Spinal cord (tissue), 10 donors: ENCODE measurements around the gene MYOZ3. TPM values are rescaled to one million over a fixed set of nuclear protein-coding genes. Genes with fewer than 3 reads are reported as not detected.

Experiments used
- DNase-seq, 6 donors: peaks; one replicate each; pipeline versions ENCODE4 v3.0.0 to v3.0.0-alpha.2; 2013 to 2015; ENCODE audit warnings: low spot score in 6 of 6, low read depth in 4 of 6
- H3K27ac ChIP-seq: one replicate; pipeline ENCODE4 v1.5.1; 2013; ENCODE audit warnings: low read depth, low read length, control low read depth
- H3K27me3 ChIP-seq: one replicate; pipeline ENCODE4 v1.6.1; 2013; ENCODE audit warnings: low read length; ENCODE audit not compliant: control insufficient read depth, insufficient read depth
- H3K36me3 ChIP-seq: one replicate; pipeline ENCODE4 v1.6.1; 2013; ENCODE audit warnings: low read length; ENCODE audit not compliant: control insufficient read depth, insufficient read depth
- H3K4me1 ChIP-seq: one replicate; pipeline ENCODE4 v1.6.1; 2013; ENCODE audit warnings: low read length; ENCODE audit not compliant: control insufficient read depth, insufficient read depth
- H3K4me3 ChIP-seq: one replicate; pipeline ENCODE4 v1.5.1; 2013; ENCODE audit warnings: low read depth, low read length, control low read depth
- H3K9me3 ChIP-seq: one replicate; pipeline ENCODE4 v1.6.1; 2013; ENCODE audit warnings: low read length; ENCODE audit not compliant: control insufficient read depth, insufficient read depth
- WGBS: methylation state at CpG from one replicate; pipeline ENCODE4 v1.1.5; 2013; ENCODE audit warnings: missing lambda C conversion rate; ENCODE audit not compliant: insufficient coverage; 5-methylcytosine and 5-hydroxymethylcytosine counted together
- polyA plus RNA-seq, 2 donors: library from polyadenylated mRNA; unstranded; fragments of 120-200 nt; gene quantifications; one replicate each; pipeline ENCODE4 v1.2.1, GENCODE V29; 2013; ENCODE audit not compliant: insufficient read length in 2 of 2
- total RNA-seq, 2 donors: library from RNA; depleted of rRNA in 1 of 2; stranded (reverse); fragments of 120-200 nt in 1 of 2; fragments of >200 nt in 1 of 2; gene quantifications; one replicate each; pipeline versions ENCODE4 v1.2.3 to v1.2.4, GENCODE V29; 2013 to 2014
- donor health status: healthy.

Gene MYOZ3
- total and polyA plus RNA-seq, 4 donors: 4.6 to 15.6 (median 8.5) TPM

DNA sequence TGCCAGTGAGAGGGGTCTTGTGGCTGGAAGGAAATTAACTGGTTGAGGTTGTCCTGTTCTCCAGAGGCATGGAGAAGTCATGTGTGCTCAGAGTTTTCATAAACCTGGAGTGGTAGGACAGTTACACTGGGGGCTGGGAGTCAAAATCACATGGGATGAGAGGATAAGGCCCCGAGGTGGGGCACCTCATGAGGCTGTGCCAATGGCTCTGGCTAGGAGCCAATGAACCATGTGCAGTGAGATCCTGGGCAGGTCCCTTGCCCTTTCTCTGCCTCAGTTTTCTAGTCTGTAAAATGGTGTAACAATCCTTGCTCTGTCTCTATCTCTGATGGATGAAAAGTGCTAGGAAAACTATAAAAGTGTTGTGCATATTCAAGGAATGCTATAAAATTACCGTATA, 27.6 kb upstream of the MYOZ3 start:
- DNase-seq: no peak
- Histone ChIP-seq H3K27me3 (no peaks in the 10 kb centered on the region), H3K4me3 (no peak overlapping the region), H3K4me1 (peaks cover 18% of the 10 kb centered on the region), H3K27ac (no peak overlapping the region), H3K9me3 (no peaks in the 10 kb centered on the region), H3K36me3 (no peaks in the 10 kb centered on the region)
- WGBS: 86% methylated on average over 1 of the region's 2 CpGs

DNA sequence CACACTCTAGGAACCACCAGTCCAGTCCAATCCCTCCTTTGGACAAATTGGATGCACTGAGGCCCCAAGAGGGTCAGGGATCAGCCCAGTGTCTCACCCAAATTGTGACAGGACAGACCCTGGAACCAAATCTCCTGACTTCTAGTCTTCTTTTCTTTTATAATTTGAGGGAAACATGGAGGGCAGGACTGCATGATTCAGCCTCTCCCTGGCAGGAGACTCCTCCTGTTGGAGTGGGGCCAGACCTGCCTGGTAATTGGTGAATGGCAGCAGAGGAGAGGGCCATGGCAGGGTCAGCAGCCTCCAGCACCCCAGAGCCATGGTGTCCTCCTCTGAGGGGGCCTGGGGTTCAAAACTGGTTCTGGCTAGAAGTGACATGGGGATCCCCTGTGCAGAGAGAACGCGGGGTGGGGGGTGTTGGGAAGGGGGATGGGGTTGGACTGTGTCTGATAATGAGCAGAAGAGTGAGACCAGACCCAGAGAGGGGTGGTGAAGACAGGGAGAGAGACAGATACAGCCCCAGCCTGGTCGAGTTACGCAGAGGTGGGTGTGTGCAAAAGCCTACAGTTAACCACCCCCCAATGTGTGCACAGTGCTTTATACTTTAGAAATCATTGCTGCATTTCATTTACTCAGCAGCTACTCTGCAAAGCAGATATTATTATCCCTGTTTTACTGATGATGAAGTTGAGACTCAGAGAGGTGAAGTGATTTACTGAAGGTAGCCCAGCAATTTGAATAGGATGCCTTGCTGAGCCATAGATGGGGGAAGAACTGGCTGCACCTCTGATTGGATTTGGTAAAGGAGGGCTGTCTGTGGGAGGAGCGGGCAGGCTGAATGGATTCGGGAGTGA, 24.4 kb upstream of the MYOZ3 start:
- WGBS: 64% methylated on average over 2 of the region's 6 CpGs
- Histone ChIP-seq H3K4me1 (peaks cover 26% of the 10 kb centered on the region), H3K9me3 (no peaks in the 10 kb centered on the region), H3K36me3 (no peaks in the 10 kb centered on the region), H3K27me3 (no peaks in the 10 kb centered on the region), H3K4me3 (no peak overlapping the region), H3K27ac (no peak overlapping the region)
- peak in 1 of 6 donors; percentile 49 for DNase-seq

DNA sequence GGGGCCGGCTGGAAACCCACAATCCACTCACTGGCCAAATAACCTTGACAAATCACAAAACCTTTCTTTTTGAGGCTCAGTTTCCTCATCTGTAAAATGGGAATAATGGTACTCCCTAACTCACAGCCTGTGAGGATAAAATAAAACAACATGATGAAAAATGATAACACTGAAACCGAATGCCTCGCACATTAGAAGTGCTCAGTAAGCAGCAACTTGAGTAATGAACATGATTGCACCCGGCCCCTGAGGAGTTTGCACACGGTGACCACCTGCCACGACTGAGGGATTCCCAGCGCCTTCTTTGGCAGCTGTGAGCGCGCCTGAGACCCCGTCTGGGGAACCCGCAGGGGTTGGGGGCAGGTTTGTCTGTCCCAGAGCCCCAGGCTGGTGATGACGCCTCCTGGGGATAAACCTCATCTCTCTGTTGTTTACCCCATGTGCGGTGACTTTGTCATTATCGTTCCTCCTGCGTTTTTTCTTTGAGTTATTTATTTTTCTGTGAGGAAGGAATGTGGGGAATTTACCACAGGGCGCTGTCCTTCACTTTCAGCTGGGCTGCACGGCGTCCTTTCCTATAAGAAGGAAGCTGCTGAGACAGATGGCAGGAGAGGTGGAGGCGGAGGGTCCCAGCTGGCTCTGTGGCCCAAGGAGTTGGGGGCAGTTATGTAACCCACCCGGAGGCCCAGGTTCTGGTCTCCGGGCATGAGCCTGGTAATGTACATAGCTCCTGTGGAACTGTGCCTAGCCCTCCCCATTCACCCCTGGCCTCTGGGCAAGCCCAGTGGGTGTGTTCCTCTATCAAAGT, 23.6 kb upstream of the MYOZ3 start:
- 36% methylated on average over 16 of the region's 21 CpGs for WGBS
- Histone ChIP-seq H3K27ac (no peak overlapping the region), H3K36me3 (no peaks in the 10 kb centered on the region), H3K4me1 (peaks cover 33% of the 10 kb centered on the region), H3K4me3 (no peak overlapping the region), H3K27me3 (no peaks in the 10 kb centered on the region), H3K9me3 (no peaks in the 10 kb centered on the region)
- no peak for DNase-seq

DNA sequence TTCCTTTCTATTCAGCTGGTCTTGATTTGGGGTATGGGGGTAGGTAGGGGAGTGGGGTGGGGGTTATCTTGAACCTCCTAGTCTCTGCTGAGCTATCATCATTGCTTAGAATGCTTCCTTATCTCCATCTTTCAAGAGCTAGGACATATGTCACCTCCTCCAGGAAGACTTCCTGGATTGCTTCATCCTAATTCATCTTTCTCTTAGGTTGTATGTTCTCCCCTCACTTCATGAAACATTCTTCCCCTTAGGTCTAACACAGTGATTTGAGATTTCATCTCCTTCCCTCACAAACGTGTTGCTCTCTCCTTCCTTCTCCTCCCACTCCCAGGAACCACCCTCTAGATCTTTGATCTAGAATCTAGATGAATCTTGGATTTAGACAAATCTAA, 23.0 kb upstream of the MYOZ3 start:
- Histone ChIP-seq H3K27ac (no peak overlapping the region), H3K9me3 (no peaks in the 10 kb centered on the region), H3K36me3 (no peaks in the 10 kb centered on the region), H3K4me1 (peaks cover 39% of the 10 kb centered on the region), H3K4me3 (no peak overlapping the region), H3K27me3 (no peaks in the 10 kb centered on the region)
- no peak for DNase-seq
- no CpG with 5 or more reads among the region's 1 CpG for WGBS

DNA sequence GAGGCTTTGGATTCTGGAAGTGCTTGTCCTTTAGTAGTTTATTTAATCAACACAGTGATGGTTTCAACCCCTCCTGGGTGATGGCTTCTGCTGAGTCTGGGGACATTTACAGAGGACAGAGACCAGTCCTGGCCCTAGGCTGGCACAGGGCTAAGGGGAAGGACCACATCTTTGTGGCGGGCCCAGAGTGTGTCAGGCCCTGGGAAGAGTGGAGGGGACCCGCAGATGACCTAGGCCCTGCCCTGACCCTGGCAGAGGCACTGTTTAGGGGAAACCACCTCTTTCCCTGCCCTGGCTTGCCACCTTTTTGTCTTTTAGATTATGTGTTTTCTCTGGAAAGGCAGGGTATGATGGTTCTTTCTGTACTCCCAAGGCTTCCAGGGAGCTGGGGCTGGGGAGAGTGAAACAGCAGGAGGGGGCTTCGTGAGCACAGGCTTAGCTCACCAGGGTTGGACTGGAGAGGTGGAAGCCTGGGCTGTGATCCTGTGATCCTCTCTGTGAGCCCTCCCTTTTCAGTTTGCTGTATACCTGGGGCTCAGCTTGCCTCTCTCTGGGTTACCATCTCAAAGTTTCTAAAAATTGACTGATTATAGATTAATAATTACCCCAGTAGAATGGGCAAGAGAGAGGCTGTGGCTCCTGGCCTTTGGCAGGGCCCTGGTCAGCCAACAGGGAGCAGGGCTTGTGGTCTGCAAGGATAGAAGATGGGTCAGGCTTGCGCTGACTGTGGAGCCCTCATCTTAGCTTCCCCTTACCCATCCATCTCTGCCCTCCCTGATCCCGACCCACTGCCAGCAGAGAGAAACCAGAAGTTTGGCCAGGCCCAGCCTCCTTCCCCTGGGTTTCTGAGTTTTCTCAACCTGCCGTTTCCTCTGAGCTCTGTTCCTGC, 22.3 kb upstream of the MYOZ3 start:
- no peaks in the 10 kb centered on the region for H3K36me3 ChIP-seq
- peaks cover 43% of the 10 kb centered on the region for H3K4me1 ChIP-seq

DNA sequence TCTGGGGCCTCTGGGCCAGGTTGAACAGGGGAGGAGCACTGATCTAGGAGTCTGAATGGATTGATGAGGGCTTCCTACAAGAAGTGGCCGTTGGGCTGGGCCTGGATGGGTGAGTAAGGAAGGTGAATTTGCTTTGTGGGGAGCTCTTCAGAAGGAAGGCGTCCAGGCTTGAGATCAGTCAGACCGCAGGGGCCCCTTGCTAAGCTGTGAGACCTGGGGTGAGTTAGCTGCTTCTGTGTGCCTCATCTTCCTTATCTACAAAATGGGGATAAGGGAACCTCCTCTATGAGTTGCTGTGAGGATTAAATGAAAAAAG, 21.7 kb upstream of the MYOZ3 start:
- no peaks in the 10 kb centered on the region for H3K36me3 ChIP-seq
- H3K4me1 ChIP-seq: peaks cover 49% of the 10 kb centered on the region

More for the DNA sequence above, 22.3 kb upstream of the MYOZ3 start:
- no peaks in the 10 kb centered on the region for H3K9me3 ChIP-seq
- DNase-seq: no peak
- no peak overlapping the region for H3K4me3 ChIP-seq
- no peaks in the 10 kb centered on the region for H3K27me3 ChIP-seq
- WGBS: 73% methylated on average over 4 of the region's 6 CpGs
- H3K27ac ChIP-seq: peak overlapping the region; percentile 37

DNA sequence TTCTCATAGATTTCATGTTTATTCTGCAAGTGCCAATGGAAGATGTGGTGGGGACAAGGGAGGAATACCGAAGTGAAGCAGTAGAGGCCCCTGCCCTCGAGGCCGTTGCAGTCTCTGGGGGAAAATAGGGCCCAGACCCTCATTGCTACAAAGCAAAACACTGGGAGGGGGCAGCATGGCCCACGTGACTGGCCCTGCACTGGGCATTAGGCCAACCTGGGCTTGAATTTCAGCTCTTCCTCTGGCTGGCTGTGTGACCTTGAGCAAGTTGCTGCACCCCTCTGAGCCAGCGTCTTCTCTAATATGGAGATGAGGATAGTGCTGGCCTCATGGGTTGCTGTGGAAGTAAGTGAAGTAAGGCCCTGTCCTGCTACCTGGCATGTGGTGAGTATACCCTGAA, 21.3 kb upstream of the MYOZ3 start:
- no peaks in the 10 kb centered on the region for H3K36me3 ChIP-seq
- no peaks in the 10 kb centered on the region for H3K27me3 ChIP-seq
- no peak for DNase-seq
- peaks cover 53% of the 10 kb centered on the region for H3K4me1 ChIP-seq
- H3K9me3 ChIP-seq: no peaks in the 10 kb centered on the region
- H3K4me3 ChIP-seq: no peak overlapping the region
- H3K27ac ChIP-seq: no peak overlapping the region
- WGBS: 52% methylated on average over 5 of the region's 5 CpGs

More for the DNA sequence above, 21.7 kb upstream of the MYOZ3 start:
- Histone ChIP-seq H3K27ac (no peak overlapping the region), H3K9me3 (no peaks in the 10 kb centered on the region), H3K4me3 (no peak overlapping the region), H3K27me3 (no peaks in the 10 kb centered on the region)
- DNase-seq: no peak
- 70% methylated on average over 1 of the region's 3 CpGs for WGBS

DNA sequence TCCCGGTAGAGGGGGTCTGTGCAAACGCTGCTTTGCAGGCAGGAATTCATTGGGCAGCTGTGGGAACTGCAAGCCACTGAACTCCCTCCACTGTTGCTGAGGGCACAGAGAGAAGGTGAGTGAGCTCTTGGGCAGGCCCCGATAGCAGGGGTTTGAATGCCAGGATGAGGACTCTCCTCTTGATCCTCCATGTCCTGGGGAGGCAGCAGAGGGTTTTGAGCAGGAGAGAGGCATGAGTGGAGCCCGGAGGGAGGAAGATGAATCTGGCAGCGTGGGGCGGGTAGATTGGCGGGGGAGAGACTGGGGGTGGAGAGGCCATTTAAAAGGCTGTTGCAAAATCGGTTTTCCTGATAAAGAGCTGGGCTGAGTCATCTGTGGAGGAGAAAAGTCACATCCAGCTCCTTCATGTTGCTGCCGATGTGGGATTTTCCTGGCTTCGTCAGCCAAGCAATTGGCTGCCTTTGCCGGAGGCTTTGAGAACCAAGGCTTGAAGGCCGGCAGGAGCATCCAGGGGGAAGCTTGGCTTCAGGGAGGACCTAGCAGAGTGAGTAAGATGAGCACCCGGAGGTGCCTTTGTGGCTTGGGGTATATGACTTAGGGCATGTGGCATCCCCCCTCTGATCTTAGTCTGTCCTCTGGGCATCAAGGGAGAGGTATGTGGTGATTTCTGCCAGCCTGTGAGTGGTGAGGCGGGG, 20.6 kb upstream of the MYOZ3 start, which contains the start of gene SYNPO:
Gene SYNPO, plus strand, starts transcription at position 350 of the 695 bp plus-strand sequence. CDS start 7,616 bp downstream, outside the sequence.
- Histone ChIP-seq H3K9me3 (no peaks in the 10 kb centered on the region), H3K4me1 (peaks cover 60% of the 10 kb centered on the region), H3K4me3 (no peak within 1 kb of the TSS), H3K27ac (peak within 1 kb of the TSS; percentile 78), H3K36me3 (no peaks in the 10 kb centered on the region), H3K27me3 (no peaks in the 10 kb centered on the region)
- 48% methylated on average over 13 of the region's 14 CpGs for WGBS
- no peak for DNase-seq
